H1 (cell line): Measurements from ENCODE around the gene ZNF555. TPM values are rescaled to one million over a fixed set of nuclear protein-coding genes. Genes with fewer than 3 reads are reported as not detected.

Experiments used
- NANOG ChIP-seq: IDR thresholded peaks from 2 replicates; pipeline ENCODE4 v1.6.1; 2011; ENCODE audit warnings: low read length, low read depth, mild to moderate bottlenecking, inconsistent platforms; ENCODE audit not compliant: insufficient read depth, poor library complexity, severe bottlenecking
- polyA plus RNA-seq, 7 experiments: library from polyadenylated mRNA; depleted of rRNA in 3 of 7; stranded (reverse) in 5 of 7; unstranded in 2 of 7; fragments of >200 nt in 5 of 7; fragments of 200-250 nt in 2 of 7; gene quantifications; 1 replicate in 5 of 7; 2 replicates in 1 of 7; 4 replicates in 1 of 7; pipeline versions ENCODE4 v1.2.1 to v1.2.3, GENCODE V29; 2011 to 2013; ENCODE audit warnings: missing spikeins in 2 of 7, mixed read lengths in 2 of 7
- total RNA-seq: library from RNA; stranded (reverse); fragmentation: NEBNext Ultra II Directional; extraction: Animal tissue kit (Norgen Biotek cat#: 25700); gene quantifications from 2 replicates; pipeline ENCODE4 v1.2.1, GENCODE V29; 2021

The ZNF555 gene
- total and polyA plus RNA-seq, 2 of the 8 experiments (the other 6 are each of a cell fraction or from before 2014, with no cell fraction given): 1.6 to 5.7 TPM

DNA sequence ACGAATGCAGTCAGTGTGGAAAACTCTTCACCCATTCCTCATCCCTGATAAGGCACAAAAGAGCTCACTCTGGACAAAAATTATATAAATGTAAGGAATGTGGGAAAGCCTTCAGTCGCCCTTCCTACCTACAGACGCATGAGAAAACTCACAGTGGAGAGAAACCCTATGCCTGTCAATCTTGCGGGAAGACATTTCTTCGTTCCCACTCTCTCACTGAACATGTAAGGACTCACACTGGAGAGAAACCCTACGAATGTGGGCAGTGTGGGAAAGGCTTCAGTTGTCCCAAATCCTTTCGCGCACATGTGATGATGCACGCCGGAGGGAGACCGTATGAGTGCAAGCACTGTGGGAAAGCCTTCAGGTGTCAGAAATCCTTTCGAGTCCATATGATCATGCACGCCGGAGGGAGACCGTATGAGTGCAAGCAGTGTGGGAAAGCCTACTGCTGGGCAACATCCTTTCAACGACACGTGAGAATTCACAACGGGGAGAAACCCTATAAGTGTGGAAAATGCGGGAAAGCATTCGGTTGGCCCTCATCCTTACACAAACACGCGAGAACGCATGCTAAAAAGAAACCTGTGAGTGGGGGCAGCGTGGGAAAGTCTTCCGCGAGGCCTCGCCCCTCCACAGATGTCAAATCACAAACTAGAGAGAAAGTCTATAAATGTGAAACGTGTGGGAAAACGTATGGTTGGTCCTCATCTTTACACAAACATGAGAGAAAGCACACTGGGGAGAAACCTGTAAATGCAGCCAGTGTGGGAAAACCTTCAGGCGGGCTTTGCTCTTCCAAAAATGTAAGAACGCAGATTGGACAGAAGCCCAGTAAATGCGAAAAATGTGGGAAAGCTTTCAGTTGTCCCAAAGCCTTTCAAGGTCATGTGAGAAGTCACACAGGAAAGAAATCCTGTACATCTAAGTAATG, 36.4 kb downstream of the ZNF555 start (continued):
- no peak for TF ChIP-seq NANOG
